GM21786 (cell line): Measurements from ENCODE around the gene PRICKLE2.

Experiments
- ATAC-seq: cut with Tn5 transposase; IDR thresholded peaks from one replicate; pipeline ENCODE4 v1.9.1; 2021; ENCODE audit not compliant: unreplicated experiment

Gene PRICKLE2

GRCh38 chr3:64254443-64254842, 29.2 kb upstream of the PRICKLE2 start:
- no peak for ATAC-seq

GRCh38 chr3:64253689-64254088, 28.4 kb upstream of the PRICKLE2 start:
- no peak for ATAC-seq

GRCh38 chr3:64251019-64251418, 25.8 kb upstream of the PRICKLE2 start:
- no peak for ATAC-seq

GRCh38 chr3:64247991-64248646, 22.9 kb upstream of the PRICKLE2 start:
- peak; percentile 48 for ATAC-seq

GRCh38 chr3:64244011-64244942, 19.0 kb upstream of the PRICKLE2 start:
- no peak for ATAC-seq

- ATAC-seq = no peak
Measured at GRCh38 chr3:64242435-64242834, 17.2 kb upstream of the PRICKLE2 start.

GRCh38 chr3:64240959-64241358, 15.7 kb upstream of the PRICKLE2 start:
- no peak for ATAC-seq

- no peak for ATAC-seq
Measured at GRCh38 chr3:64240396-64240795, 15.1 kb upstream of the PRICKLE2 start.

GRCh38 chr3:64239841-64240240, 14.6 kb upstream of the PRICKLE2 start:
- ATAC-seq = no peak

- ATAC-seq = no peak
Measured at GRCh38 chr3:64238971-64239667, 13.9 kb upstream of the PRICKLE2 start.

- no peak for ATAC-seq
Measured at GRCh38 chr3:64237083-64237482, 11.8 kb upstream of the PRICKLE2 start.

- no peak for ATAC-seq
Measured at GRCh38 chr3:64235605-64236004, 10.3 kb upstream of the PRICKLE2 start.

GRCh38 chr3:64234571-64234970, 9.3 kb upstream of the PRICKLE2 start:
- no peak for ATAC-seq

- ATAC-seq = no peak
Measured at GRCh38 chr3:64232821-64233220, 7.6 kb upstream of the PRICKLE2 start.

GRCh38 chr3:64229903-64230302, 4.6 kb upstream of the PRICKLE2 start:
- no peak for ATAC-seq

GRCh38 chr3:64228110-64228509, 2.8 kb upstream of the PRICKLE2 start:
- ATAC-seq = no peak

GRCh38 chr3:64226730-64227129, 1.5 kb upstream of the PRICKLE2 start:
- ATAC-seq = no peak

GRCh38 chr3:64225695-64226499, 631 bp upstream of the PRICKLE2 start:
- peak; percentile 31 for ATAC-seq

- no peak for ATAC-seq
Measured at GRCh38 chr3:64223791-64224745, 1.2 kb downstream of the PRICKLE2 start.
